ENCODE results near the gene SLC7A6.

SLC7A6 gene

DNA sequence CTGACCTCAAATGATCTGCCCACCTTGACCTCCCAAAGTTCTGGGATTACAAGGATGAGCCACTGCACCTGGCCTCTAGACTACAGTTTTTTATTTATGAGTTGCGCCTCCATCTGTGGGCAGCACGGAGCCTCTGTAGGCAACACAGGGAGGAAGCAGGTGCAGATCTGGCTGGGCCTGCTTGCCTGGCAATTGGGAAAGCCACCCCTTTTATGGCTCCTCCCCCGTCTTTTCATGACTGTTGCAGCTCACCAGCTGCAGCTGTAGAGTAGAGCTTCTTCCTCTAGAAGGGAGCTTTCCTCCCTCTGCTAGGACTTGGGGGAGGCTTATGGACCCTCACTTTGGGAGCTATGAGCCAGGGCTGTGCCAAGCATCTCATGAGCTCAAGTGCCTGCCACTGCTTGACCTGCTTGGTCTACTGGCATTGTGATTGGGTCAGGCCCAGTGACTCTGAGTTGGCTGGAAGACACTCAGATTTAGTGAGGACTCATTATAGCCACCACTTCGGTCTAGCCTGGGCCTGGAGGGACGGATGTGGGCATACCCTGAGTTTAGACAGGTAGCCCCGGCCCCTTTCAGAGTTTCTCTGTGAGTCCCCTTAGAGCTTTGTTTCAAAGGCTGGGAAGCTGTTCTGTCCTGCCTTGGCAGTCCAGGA lies 6.9 kb upstream of the SLC7A6 start:
- DNase-seq (ENCODE audit: low read depth in 3 of 3), result no peak

GRCh38 chr16:68257906-68258800 lies 6.2 kb upstream of the SLC7A6 start:
- no peak for DNase-seq (ENCODE audit: low read depth in 3 of 3)

DNA sequence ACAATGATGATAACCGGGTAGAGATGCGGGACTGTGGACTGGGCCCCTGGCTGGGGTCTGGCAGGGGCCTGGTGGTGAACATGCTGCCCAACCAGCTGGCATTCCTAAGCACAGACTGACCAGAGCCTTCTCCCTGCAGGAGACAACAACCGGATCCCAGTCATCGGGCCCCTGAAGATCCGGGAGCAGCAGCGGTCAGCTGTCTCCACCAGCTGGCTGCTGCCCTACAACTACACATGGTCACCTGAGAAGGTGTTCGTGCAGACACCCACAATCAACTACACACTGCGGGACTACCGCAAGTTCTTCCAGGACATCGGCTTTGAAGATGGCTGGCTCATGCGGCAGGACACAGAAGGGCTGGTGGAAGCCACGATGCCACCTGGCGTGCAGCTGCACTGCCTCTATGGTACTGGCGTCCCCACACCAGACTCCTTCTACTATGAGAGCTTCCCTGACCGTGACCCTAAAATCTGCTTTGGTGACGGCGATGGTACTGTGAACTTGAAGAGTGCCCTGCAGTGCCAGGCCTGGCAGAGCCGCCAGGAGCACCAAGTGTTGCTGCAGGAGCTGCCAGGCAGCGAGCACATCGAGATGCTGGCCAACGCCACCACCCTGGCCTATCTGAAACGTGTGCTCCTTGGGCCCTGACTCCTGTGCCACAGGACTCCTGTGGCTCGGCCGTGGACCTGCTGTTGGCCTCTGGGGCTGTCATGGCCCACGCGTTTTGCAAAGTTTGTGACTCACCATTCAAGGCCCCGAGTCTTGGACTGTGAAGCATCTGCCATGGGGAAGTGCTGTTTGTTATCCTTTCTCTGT lies 5.1 kb upstream of the SLC7A6 start:
- no peak for DNase-seq (ENCODE audit: low read depth in 3 of 3)

DNA sequence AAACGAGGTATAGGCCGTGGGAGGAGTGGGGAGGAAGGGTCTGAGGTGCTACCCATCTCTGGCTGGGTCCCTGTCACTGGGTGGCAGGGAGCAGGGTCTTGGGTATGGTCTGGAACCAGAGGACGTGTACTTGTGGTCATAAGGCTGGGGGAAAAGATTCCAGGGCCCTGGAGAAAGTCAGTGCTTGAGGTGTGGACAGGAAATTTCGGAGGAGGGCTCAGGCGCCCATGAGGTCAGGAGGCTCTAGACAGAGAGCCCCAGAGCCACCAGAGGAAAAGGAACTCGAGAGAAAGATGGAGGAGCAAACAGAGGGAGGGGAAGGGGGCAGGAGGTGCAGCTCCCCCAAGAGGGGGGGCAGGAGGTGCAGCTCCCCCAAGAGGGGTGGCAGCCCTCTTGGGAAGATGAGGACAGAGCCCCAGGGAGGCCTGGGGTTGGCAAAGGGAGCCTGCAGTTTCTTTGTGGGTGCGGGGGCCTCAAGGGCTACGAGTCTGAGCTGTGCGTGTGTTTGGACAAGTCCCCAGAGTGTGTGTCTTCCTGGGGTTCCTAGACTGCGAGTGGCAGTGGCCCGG lies 683 bp upstream of the SLC7A6 start:
- DNase-seq (ENCODE audit: low read depth in 3 of 3), result no peak

GRCh38 chr16:68265078-68265920 lies 973 bp downstream of the SLC7A6 start:
- DNase-seq (ENCODE audit: low read depth in 3 of 3), result peak in 2 of 3 experiments; percentile 22 to 53

GRCh38 chr16:68267612-68268405 lies 3.5 kb downstream of the SLC7A6 start:
- no peak for DNase-seq (ENCODE audit: low read depth in 3 of 3)

DNA sequence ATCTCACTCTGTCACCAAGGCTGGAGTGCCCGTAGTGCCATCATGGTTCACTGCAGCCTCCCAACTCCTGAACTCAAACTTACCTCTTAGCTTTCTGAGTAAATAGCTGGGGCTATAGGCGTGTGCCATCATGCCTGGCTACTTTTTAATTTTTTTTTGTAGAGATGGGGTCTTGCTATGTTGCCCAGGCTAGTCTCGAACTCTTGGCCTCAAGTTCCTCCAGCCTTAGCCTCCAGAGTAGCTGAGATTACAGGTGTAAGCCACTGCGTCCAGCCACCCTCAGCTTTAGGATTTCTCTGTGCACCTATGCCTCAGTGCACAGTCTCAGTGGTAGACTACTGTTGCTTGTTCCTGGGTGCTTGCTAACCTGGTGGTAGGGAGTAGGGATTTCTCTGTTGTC lies 5.5 kb downstream of the SLC7A6 start:
- DNase-seq (ENCODE audit: low read depth in 3 of 3), result no peak

DNA sequence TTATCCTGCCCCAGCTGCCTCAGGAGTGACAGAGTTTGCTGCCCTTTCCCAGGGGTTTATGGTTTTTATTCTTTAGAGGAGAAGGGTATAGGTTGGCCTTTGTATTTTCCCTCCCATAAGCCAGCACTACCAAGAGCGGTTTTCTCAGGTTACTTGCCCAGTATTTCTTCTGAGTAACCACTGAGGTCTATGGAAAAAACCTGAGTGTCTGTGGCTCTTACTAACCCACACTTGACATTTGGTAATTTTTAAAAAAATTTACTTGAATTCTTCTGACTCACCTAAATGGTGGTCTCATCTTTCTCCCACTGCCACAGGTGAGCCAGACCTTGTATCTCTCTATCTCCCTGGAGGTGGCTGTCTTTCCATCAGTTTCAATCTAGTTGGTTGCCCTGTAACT lies 6.0 kb downstream of the SLC7A6 start:
- no peak for DNase-seq (ENCODE audit: low read depth in 3 of 3)

GRCh38 chr16:68272507-68273209 lies 8.3 kb downstream of the SLC7A6 start:
- DNase-seq (ENCODE audit: low read depth in 3 of 3), result no peak

GRCh38 chr16:68273459-68273858 lies 9.1 kb downstream of the SLC7A6 start:
- no peak for DNase-seq (ENCODE audit: low read depth in 3 of 3)

GRCh38 chr16:68273896-68274295 lies 9.6 kb downstream of the SLC7A6 start:
- DNase-seq (ENCODE audit: low read depth in 3 of 3), result no peak

DNA sequence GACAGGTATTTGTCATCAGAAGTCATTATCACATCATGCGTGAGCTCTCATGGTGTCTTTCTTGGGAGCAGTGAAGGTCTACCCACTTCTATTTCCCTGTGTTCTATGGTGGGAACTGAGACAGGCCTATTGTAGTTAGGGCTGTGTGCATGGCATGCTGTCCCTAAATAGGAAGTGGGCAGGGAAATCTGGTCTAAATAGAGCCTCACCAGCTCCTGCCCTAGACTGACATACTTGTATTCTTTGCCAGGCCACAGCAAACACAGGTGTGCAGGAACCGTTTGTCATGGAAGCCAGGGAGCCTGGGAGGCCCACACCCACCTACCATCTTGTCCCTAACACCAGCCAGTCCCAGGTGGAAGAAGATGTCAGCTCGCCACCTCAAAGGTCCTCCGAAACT lies 10.1 kb downstream of the SLC7A6 start:
- DNase-seq (ENCODE audit: low read depth in 3 of 3), result no peak

GRCh38 chr16:68275611-68276191 lies 11.4 kb downstream of the SLC7A6 start:
- DNase-seq (ENCODE audit: low read depth in 3 of 3), result no peak

- no peak for DNase-seq (ENCODE audit: low read depth in 3 of 3)
These were observed 11.9 kb downstream of the SLC7A6 start for GRCh38 chr16:68276223-68276622.

DNA sequence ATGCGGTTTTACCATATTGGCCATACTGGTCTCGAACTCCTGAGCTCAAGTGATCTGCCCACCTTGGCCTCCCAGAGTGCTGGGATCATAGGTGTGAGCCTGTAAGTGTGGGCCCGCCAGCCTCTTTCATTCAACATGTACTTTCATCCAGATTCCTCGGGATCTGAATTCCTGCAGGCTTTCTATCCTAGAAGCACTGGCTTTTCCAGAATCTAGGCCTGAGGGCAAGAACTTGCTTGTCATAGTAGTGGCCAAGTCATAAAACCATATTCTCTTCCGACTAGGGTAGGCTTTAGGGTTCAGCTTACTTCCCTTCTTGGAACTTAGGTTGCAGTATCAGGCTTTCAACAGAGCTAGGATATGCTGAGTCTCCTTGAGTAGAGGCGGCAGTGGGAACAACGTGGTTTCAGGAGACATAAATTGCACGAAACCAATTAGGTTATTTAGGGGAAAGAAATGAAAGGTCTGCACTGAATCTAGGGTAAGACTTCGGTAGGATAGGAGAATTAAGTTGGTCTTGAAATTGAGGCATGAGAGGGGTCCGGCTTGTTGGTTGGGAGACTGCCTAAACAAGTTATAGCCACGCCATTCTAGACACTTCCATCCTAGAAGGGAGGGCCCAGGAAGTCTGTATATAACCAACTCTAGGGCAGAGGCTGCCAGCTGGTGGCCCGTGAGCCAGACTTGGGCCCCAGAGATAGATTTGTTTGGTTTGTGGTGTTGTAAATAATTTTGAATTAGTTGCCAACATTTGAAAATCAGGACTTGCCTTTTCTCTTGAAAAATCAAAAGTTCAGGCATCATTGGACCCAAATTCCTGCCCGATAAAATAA lies 15.6 kb downstream of the SLC7A6 start:
- no peak for DNase-seq (ENCODE audit: low read depth in 3 of 3)

- no peak for DNase-seq (ENCODE audit: low read depth in 3 of 3)
These were observed 17.2 kb downstream of the SLC7A6 start for GRCh38 chr16:68281368-68282063.

- DNase-seq (ENCODE audit: low read depth in 3 of 3), result no peak
These were observed 17.7 kb downstream of the SLC7A6 start for GRCh38 chr16:68282064-68282452.

DNA sequence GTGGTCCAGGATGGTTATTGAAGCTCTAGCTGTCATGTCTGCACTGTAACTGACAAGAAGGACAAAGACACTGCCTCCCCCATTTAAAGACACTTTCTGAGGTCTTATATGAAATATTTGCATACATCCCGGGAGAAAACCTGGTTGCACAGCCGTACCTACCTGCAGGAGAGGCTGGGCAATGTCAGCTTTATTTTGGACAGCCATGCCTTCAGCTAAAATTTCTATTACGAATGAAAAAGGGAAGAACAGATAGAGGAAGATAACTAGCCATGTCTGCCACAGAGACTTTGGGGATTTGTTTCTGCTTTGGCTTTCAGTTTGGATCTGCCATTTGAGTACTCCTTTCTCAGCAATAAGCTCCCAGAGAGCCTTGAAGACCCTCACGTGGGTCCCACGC lies 19.0 kb downstream of the SLC7A6 start:
- no peak for DNase-seq (ENCODE audit: low read depth in 3 of 3)
